Uterus (tissue), 2 donors: Measurements from ENCODE around the gene KCNQ2.

ENCODE experiments used
- CTCF ChIP-seq, 4 experiments: fragments of 200-600 bp in 2 of 4; fragments of 450-650 bp in 2 of 4; sonication (generic) in 2 of 4; IDR thresholded peaks; one replicate each; pipeline ENCODE4 v1.5.1; 2016 to 2019; ENCODE audit warnings: antibody characterized with exemption in 4 of 4, mild to moderate bottlenecking in 2 of 4, moderate library complexity in 1 of 4
- POLR2A ChIP-seq, 2 donors: fragments of 450-650 bp; IDR thresholded peaks; one replicate each; pipeline ENCODE4 v1.6.1; 2016; ENCODE audit warnings: antibody characterized with exemption in 2 of 2, mild to moderate bottlenecking in 1 of 2, moderate library complexity in 1 of 2

- TF ChIP-seq POLR2A (IDR thresholded peaks at IDR 0.05) = no peak
- TF ChIP-seq CTCF (IDR thresholded peaks at IDR 0.05) = no peak
Observed at GRCh38 chr20:63445075-63445734, 27.2 kb downstream of the KCNQ2 start.
